Esophagus muscularis mucosa (tissue), 4 donors: ENCODE data around the gene CLASP1. TPM values are rescaled to one million over a fixed set of nuclear protein-coding genes. Genes with fewer than 3 reads are reported as not detected.

ENCODE experiments used
- DNase-seq: peaks from one replicate; pipeline ENCODE4 v3.0.0-alpha.2; 2017; ENCODE audit errors: extremely low spot score
- H3K27ac ChIP-seq, 4 donors: fragments of 200-600 bp; sonication (generic); replicated peaks in 1 of 4; 1 replicate in 3 of 4; 2 replicates in 1 of 4; pipeline ENCODE4 v1.5.1; 2016 to 2019; ENCODE audit warnings: mild to moderate bottlenecking in 1 of 4
- H3K27me3 ChIP-seq, 4 donors: fragments of 200-600 bp; sonication (generic); one replicate each; pipeline versions ENCODE4 v1.5.1 to v1.6.0; 2016 to 2019
- H3K36me3 ChIP-seq, 4 donors: fragments of 200-600 bp; sonication (generic); one replicate each; pipeline ENCODE4 v1.5.1; 2016 to 2019
- H3K4me1 ChIP-seq, 4 donors: fragments of 200-600 bp; sonication (generic); one replicate each; pipeline ENCODE4 v1.5.1; 2016 to 2019
- H3K4me3 ChIP-seq, 4 donors: fragments of 200-600 bp; sonication (generic); 1 replicate in 2 of 4; 2 replicates in 2 of 4; pipeline ENCODE4 v1.5.1; 2016 to 2019; ENCODE audit warnings: mild to moderate bottlenecking in 4 of 4, moderate library complexity in 1 of 4
- H3K9me3 ChIP-seq, 4 donors: fragments of 200-600 bp; sonication (generic); 1 replicate in 3 of 4; 2 replicates in 1 of 4; pipeline ENCODE4 v1.5.1; 2016 to 2019
- EP300 ChIP-seq: sonication (generic); formaldehyde crosslinking; IDR thresholded peaks from one replicate; pipeline ENCODE4 v1.6.1; 2017; ENCODE audit warnings: antibody characterized with exemption
- POLR2A ChIP-seq: fragments of 450-650 bp; IDR thresholded peaks from one replicate; pipeline ENCODE4 v1.6.1; 2017; ENCODE audit warnings: antibody characterized with exemption, moderate library complexity, mild to moderate bottlenecking, low read depth
- POLR2AphosphoS5 ChIP-seq, 2 donors: sonication (generic); formaldehyde crosslinking; IDR thresholded peaks; one replicate each; pipeline ENCODE4 v1.6.1; 2017; ENCODE audit warnings: antibody characterized with exemption in 2 of 2
- WGBS: methylation state at CpG from one replicate; pipeline ENCODE4 v1.1.5; 2018; 5-methylcytosine and 5-hydroxymethylcytosine counted together
- intact Hi-C: fragments of 100-400 bp; cut with DNase I; formaldehyde crosslinking; loops from one replicate; pipeline ENCODE4 v1.15.1; 2023
- total RNA-seq, 4 donors: library from RNA; depleted of rRNA; stranded (reverse); fragments of >200 nt; gene quantifications; one replicate each; pipeline versions ENCODE4 v1.1.0 to v1.2.1, GENCODE V29; 2016
- TF ChIP-seq, protein P1 (sequence below), 3 experiments: fragments of 200-600 bp in 2 of 3; fragments of 450-650 bp in 1 of 3; sonication (generic) in 2 of 3; IDR thresholded peaks; one replicate each; pipeline ENCODE4 v1.5.1; 2017 to 2019; ENCODE audit warnings: antibody characterized with exemption in 3 of 3, mild to moderate bottlenecking in 2 of 3, moderate library complexity in 1 of 3

Gene CLASP1
- total RNA-seq, 4 donors from 2014 or later, result 62.6 to 78.6 (median 70.5) TPM

DNA sequence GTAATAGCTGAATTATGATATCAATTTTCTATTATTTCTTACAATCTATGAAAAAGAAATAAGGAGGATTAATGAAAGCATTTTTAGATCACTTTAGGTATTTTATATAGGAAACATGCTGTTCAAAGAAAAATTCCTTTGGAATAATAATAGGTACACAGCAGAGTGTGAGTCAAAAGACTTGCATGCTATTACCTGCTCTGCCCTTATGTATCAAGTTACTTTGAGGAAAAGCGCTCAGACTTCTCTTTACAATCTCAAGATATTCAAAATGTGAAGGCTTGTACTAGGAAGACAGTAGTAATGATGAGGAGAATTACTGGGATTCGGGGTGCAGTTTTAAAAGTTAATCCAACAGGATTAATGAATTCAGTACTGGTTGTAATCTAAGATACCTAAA lies 147.7 kb downstream of the CLASP1 start:
- 94% methylated on average over 2 of the region's 2 CpGs for WGBS
- no peaks in the 10 kb centered on the region for H3K27me3 ChIP-seq
- no peaks in the 10 kb centered on the region for H3K9me3 ChIP-seq
- intact Hi-C loops, result no loop called here
- no peak overlapping the region for H3K4me3 ChIP-seq
- no peak overlapping the region for H3K27ac ChIP-seq
- no peak for DNase-seq
- TF ChIP-seq, protein P1, sequence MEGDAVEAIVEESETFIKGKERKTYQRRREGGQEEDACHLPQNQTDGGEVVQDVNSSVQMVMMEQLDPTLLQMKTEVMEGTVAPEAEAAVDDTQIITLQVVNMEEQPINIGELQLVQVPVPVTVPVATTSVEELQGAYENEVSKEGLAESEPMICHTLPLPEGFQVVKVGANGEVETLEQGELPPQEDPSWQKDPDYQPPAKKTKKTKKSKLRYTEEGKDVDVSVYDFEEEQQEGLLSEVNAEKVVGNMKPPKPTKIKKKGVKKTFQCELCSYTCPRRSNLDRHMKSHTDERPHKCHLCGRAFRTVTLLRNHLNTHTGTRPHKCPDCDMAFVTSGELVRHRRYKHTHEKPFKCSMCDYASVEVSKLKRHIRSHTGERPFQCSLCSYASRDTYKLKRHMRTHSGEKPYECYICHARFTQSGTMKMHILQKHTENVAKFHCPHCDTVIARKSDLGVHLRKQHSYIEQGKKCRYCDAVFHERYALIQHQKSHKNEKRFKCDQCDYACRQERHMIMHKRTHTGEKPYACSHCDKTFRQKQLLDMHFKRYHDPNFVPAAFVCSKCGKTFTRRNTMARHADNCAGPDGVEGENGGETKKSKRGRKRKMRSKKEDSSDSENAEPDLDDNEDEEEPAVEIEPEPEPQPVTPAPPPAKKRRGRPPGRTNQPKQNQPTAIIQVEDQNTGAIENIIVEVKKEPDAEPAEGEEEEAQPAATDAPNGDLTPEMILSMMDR (IDR thresholded peaks at IDR 0.05), result no peak
- TF ChIP-seq POLR2A, result no peak
- no peak for TF ChIP-seq EP300
- no peak for TF ChIP-seq POLR2AphosphoS5 (IDR thresholded peaks at IDR 0.05)
- H3K4me1 ChIP-seq, result peaks cover 10 to 21% (median 14%) of the 10 kb centered on the region in 4 donors
- peaks cover 5 to 31% (median 15%) of the 10 kb centered on the region in 4 donors for H3K36me3 ChIP-seq

DNA sequence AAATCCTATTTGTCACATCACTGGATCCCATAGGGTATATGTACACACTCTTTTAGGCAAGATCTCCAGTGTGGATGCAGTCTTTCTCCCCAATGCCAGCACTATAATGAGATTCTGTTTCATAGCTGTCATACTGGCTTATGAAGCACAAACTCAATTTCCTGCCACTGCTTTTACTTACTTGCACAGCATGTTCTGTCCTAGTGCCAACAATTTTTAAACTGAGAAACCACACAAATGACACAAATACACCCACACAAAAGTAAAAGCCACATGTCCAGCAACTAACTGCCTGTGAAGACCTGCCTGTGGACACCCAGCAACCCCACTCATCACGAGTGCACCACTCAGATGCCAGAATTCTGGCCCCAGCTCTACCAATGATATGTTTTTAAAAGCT lies 148.2 kb downstream of the CLASP1 start:
- TF ChIP-seq POLR2AphosphoS5 (IDR thresholded peaks at IDR 0.05) (no peak), EP300 (no peak), POLR2A (no peak)
- TF ChIP-seq, protein P1 (IDR thresholded peaks at IDR 0.05), result no peak
- peaks cover 5 to 31% (median 15%) of the 10 kb centered on the region in 4 donors for H3K36me3 ChIP-seq
- no peaks in the 10 kb centered on the region for H3K27me3 ChIP-seq
- H3K4me3 ChIP-seq, result no peak overlapping the region
- DNase-seq, result no peak
- intact Hi-C loops, result no loop called here
- H3K9me3 ChIP-seq, result no peaks in the 10 kb centered on the region
- H3K4me1 ChIP-seq, result peaks cover 10 to 21% (median 14%) of the 10 kb centered on the region in 4 donors
- H3K27ac ChIP-seq, result no peak overlapping the region
- WGBS, result 53% methylated on average over 1 of the region's 1 CpG

DNA sequence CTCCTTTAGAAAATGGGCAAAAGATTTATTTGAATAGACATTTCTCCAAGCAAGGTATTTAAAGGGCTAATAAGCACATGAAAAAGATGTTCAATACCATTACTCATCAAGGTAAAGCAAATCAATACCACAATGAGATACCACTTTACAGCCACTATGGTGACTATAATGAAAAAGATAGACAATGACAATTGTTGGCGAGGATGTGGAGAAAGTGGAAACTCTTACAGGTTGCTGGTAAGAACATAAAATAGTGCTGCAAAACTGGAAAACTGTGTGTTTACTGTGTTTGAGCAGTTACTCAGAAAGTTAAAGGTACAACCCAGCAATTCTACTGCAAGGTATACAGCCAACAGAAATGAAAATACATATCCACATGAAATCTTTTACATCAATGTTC lies 150.5 kb downstream of the CLASP1 start:
- Histone ChIP-seq H3K4me1 (peaks cover 0 to 9% (median 4%) of the 10 kb centered on the region in 4 donors), H3K9me3 (no peaks in the 10 kb centered on the region), H3K4me3 (no peak overlapping the region), H3K27me3 (no peaks in the 10 kb centered on the region), H3K27ac (no peak overlapping the region), H3K36me3 (peaks cover 10 to 41% (median 19%) of the 10 kb centered on the region in 4 donors)
- intact Hi-C loops, result no loop called here
- TF ChIP-seq EP300 (no peak), POLR2AphosphoS5 (IDR thresholded peaks at IDR 0.05) (no peak), POLR2A (no peak)
- TF ChIP-seq, protein P1 (IDR thresholded peaks at IDR 0.05), result no peak
- no peak for DNase-seq
- WGBS, result 100% methylated on average over 1 of the region's 1 CpG

DNA sequence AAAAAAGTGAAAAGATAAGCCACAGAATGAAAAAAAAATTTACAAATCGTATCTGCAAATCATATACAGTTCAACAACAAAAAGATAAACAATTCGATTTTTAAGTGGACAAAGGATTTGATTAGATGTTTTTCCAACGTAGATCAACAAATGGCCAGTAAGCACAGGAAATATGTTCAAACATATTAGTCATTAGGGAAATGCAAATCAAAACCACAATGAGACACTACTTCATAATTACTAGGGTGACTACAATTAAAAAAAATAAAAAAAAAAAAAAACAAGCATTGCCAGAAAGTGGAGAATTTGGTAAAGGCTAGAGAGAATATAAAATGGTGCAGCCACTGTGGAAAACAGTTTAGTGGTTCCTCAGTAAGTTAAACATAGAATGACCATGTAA lies 156.9 kb downstream of the CLASP1 start:
- no peak for DNase-seq
- Histone ChIP-seq H3K27ac (no peak overlapping the region), H3K36me3 (peaks cover 0 to 12% (median 6%) of the 10 kb centered on the region in 4 donors), H3K9me3 (no peaks in the 10 kb centered on the region), H3K27me3 (no peaks in the 10 kb centered on the region), H3K4me1 (peaks cover 18 to 45% (median 28%) of the 10 kb centered on the region in 4 donors), H3K4me3 (no peak overlapping the region)
- no peak for TF ChIP-seq POLR2AphosphoS5 (IDR thresholded peaks at IDR 0.05)
- TF ChIP-seq POLR2A, result no peak
- TF ChIP-seq, protein P1 (IDR thresholded peaks at IDR 0.05), result no peak
- TF ChIP-seq EP300, result no peak
- intact Hi-C loops, result no loop called here
- 89% methylated on average over 3 of the region's 3 CpGs for WGBS

DNA sequence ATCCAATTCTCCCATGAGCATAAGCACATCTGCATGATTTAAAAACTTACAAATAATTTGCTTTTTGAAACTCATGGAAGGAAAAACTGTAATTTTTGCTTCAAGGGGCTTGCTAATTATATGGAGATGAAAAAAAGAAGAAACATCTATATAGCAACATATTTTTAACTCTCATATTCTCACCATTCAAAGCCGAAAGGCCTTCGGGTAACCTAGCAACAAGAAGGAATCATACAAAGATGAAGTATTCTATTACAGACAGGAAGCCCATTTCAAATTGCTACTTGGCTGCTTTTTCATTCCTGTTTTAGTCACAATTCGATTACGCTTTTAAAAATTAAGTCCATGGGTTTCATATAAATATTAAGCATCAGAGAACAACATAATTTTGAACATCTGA lies 157.7 kb downstream of the CLASP1 start:
- DNase-seq, result no peak
- intact Hi-C loops, result no loop called here
- 69% methylated on average over 4 of the region's 4 CpGs for WGBS
- H3K36me3 ChIP-seq, result peaks cover 0 to 12% (median 6%) of the 10 kb centered on the region in 4 donors
- no peaks in the 10 kb centered on the region for H3K9me3 ChIP-seq
- TF ChIP-seq, protein P1 (IDR thresholded peaks at IDR 0.05), result no peak
- TF ChIP-seq POLR2AphosphoS5 (IDR thresholded peaks at IDR 0.05) (no peak), EP300 (no peak), POLR2A (no peak)
- H3K4me3 ChIP-seq, result no peak overlapping the region
- H3K4me1 ChIP-seq, result peaks cover 18 to 45% (median 31%) of the 10 kb centered on the region in 4 donors
- no peaks in the 10 kb centered on the region for H3K27me3 ChIP-seq
- no peak overlapping the region for H3K27ac ChIP-seq
